Lung (tissue), 12 donors: ENCODE results near the gene ATP2B2. TPM values are rescaled to one million over a fixed set of nuclear protein-coding genes. Genes with fewer than 3 reads are reported as not detected.
"Not testable (repeated sequence)": the region's sequence is repeated elsewhere in the genome, so short reads cannot be mapped to it uniquely, and the experiment has no call there.

Experiments used
- ATAC-seq: fragments of 200-7000 bp; cut with Tn5 transposase; one replicate; pipeline ENCODE4 v1.9.1; 2020; ENCODE audit warnings: moderate number of reproducible peaks; ENCODE audit not compliant: insufficient read depth, low FRiP score
- DNase-seq, 3 donors: peaks; one replicate each; pipeline ENCODE4 v3.0.0-alpha.2; 2013 to 2017
- H3K27ac ChIP-seq, 2 donors: one replicate each; pipeline ENCODE4 v1.5.1; 2013; ENCODE audit warnings: mild to moderate bottlenecking in 2 of 2, moderate library complexity in 2 of 2, control low read depth in 1 of 2, inconsistent platforms in 1 of 2, low read depth in 1 of 2, low read length in 1 of 2
- H3K27me3 ChIP-seq, 3 donors: one replicate each; pipeline ENCODE4 v1.5.1; 2013; ENCODE audit warnings: low read length in 2 of 3; ENCODE audit not compliant: control insufficient read depth in 3 of 3, insufficient read depth in 3 of 3
- H3K36me3 ChIP-seq, 4 donors: one replicate each; pipeline ENCODE4 v1.5.1; 2013; ENCODE audit warnings: low read length in 4 of 4, mild to moderate bottlenecking in 1 of 4, moderate library complexity in 1 of 4; ENCODE audit not compliant: control insufficient read depth in 4 of 4, insufficient read depth in 4 of 4
- H3K4me1 ChIP-seq, 5 donors: one replicate each; pipeline ENCODE4 v1.5.1; 2013; ENCODE audit warnings: low read length in 5 of 5, mild to moderate bottlenecking in 2 of 5, moderate library complexity in 1 of 5; ENCODE audit not compliant: control insufficient read depth in 5 of 5, insufficient read depth in 5 of 5
- H3K4me3 ChIP-seq: one replicate; pipeline ENCODE4 v1.5.1; 2013; ENCODE audit warnings: mild to moderate bottlenecking, control low read depth, moderate library complexity
- H3K9ac ChIP-seq, 2 donors: one replicate each; pipeline ENCODE4 v1.5.1; 2013; ENCODE audit warnings: low read length in 2 of 2, control low read depth in 1 of 2; ENCODE audit not compliant: insufficient read depth in 1 of 2
- H3K9me3 ChIP-seq, 4 donors: one replicate each; pipeline ENCODE4 v1.5.1; 2013; ENCODE audit warnings: low read length in 3 of 4, mild to moderate bottlenecking in 1 of 4, moderate library complexity in 1 of 4; ENCODE audit not compliant: control insufficient read depth in 4 of 4, insufficient read depth in 3 of 4
- WGBS, 2 donors: extraction: QIAGEN DNeasy Blood & Tissue Kit; methylation state at CpG; one replicate each; pipeline ENCODE4 v1.1.7; 2013; 5-methylcytosine and 5-hydroxymethylcytosine counted together
- polyA plus RNA-seq, 2 donors: library from polyadenylated mRNA; stranded (reverse); fragments of 200-250 nt; gene quantifications; one replicate each; pipeline ENCODE4 v1.2.1, GENCODE V29; 2013
- total RNA-seq, 2 donors: library from RNA; depleted of rRNA in 1 of 2; stranded (reverse); fragments of >200 nt in 1 of 2; gene quantifications; one replicate each; pipeline ENCODE4 v1.2.1, GENCODE V29; 2014 to 2021
- TF ChIP-seq, protein P1 (sequence below): IDR thresholded peaks from 2 replicates; pipeline ENCODE4 v1.5.1; 2012; ENCODE audit warnings: mild to moderate bottlenecking; ENCODE audit errors: control extremely low read depth, extremely low read depth
- donor health status: control.
- donor health status: control.
- donor health status: Bipolar disorder and iron deficiency.
- donor health status: healthy.
- donor health status: DM: yes; HTN: yes; CAD: no.

Gene ATP2B2
- total and polyA plus RNA-seq, 4 donors = 0.06 TPM; not detected in 3

DNA sequence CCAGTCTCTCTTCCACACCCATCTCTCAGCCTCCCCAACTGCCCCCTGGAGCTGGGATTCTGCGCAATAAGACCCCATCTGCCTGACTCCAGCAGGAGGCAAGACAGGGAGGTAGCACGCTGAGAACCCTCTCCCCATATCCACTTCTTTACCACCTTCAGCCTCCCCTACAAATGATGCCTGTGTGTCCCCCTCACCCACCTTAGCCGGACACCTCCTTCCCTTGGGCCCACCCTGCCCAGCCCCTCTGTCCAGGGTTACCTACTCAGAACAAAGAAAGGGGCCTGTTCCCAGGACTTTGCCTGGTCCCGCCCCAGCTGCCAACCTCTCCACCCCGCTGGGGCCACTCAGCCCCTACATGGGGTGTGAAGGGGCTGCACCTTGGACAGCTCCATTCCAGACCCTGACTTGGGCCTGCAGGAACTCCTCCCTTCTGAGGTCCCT lies 40.8 kb upstream of the ATP2B2 start:
- Histone ChIP-seq H3K27ac (no peak overlapping the region), H3K9me3 (peaks cover 0 to 3% (median 0%) of the 10 kb centered on the region in 4 donors), H3K4me3 (no peak overlapping the region), H3K9ac (no peak overlapping the region), H3K36me3 (no peaks in the 10 kb centered on the region), H3K4me1 (no peaks in the 10 kb centered on the region), H3K27me3 (no peaks in the 10 kb centered on the region)
- TF ChIP-seq, protein P1, sequence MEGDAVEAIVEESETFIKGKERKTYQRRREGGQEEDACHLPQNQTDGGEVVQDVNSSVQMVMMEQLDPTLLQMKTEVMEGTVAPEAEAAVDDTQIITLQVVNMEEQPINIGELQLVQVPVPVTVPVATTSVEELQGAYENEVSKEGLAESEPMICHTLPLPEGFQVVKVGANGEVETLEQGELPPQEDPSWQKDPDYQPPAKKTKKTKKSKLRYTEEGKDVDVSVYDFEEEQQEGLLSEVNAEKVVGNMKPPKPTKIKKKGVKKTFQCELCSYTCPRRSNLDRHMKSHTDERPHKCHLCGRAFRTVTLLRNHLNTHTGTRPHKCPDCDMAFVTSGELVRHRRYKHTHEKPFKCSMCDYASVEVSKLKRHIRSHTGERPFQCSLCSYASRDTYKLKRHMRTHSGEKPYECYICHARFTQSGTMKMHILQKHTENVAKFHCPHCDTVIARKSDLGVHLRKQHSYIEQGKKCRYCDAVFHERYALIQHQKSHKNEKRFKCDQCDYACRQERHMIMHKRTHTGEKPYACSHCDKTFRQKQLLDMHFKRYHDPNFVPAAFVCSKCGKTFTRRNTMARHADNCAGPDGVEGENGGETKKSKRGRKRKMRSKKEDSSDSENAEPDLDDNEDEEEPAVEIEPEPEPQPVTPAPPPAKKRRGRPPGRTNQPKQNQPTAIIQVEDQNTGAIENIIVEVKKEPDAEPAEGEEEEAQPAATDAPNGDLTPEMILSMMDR = no peak
- 67 to 79% methylated on average over 5 of the region's 5 CpGs for WGBS, 2 donors
- DNase-seq (no peak), ATAC-seq (no peak)

DNA sequence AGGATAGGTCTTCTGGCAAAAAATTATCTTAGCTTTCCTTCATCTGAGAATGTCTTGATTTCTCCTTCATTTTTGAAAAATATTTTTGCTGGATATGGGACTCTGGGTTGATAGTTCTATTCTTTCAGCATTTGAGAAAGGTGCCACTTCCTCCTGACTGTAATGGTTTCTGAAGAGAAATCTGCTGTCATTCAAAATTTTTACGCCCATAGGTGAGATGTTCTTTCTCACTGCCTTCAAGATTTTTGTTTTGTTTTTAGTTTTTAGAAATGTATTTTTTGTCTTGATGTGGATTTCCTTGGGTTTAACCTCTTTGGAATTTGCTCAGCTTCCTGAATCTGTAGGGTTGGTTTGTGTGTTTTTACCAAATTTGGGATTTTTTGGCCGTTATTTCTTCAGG lies 37.1 kb upstream of the ATP2B2 start:
- no peaks in the 10 kb centered on the region for H3K36me3 ChIP-seq
- DNase-seq (no peak), ATAC-seq (no peak)
- H3K27ac ChIP-seq = no peak overlapping the region
- 77 to 93% methylated on average over 2 of the region's 2 CpGs for WGBS, 2 donors
- peaks cover 0 to 3% (median 0%) of the 10 kb centered on the region in 4 donors for H3K9me3 ChIP-seq
- no peaks in the 10 kb centered on the region for H3K27me3 ChIP-seq
- H3K4me1 ChIP-seq = no peaks in the 10 kb centered on the region
- no peak overlapping the region for H3K9ac ChIP-seq
- no peak overlapping the region for H3K4me3 ChIP-seq
- TF ChIP-seq, protein P1 = no peak

DNA sequence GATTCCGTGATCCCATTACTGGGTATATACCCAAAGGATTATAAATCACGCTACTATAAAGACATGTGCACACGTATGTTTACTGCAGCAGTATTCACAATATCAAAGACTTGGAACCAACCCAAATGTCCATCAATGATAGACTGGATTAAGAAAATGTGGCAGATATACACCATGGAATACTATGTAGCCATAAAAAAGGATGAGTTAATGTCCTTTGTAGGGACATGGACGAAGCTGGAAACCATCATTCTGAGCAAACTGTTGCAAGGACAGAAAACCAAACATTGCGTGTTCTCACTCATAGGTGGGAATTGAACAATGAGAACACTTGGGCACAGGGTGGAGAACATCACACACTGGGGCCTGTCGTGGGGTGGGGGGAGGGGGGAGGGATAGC lies 35.0 kb upstream of the ATP2B2 start:
- not testable (repeated sequence) for H3K4me1 ChIP-seq, H3K4me3 ChIP-seq, H3K27ac ChIP-seq, ATAC-seq, H3K9ac ChIP-seq, DNase-seq, H3K36me3 ChIP-seq, H3K9me3 ChIP-seq, H3K27me3 ChIP-seq
- WGBS, 2 donors = 83 to 89% methylated on average over 6 of the region's 6 CpGs

DNA sequence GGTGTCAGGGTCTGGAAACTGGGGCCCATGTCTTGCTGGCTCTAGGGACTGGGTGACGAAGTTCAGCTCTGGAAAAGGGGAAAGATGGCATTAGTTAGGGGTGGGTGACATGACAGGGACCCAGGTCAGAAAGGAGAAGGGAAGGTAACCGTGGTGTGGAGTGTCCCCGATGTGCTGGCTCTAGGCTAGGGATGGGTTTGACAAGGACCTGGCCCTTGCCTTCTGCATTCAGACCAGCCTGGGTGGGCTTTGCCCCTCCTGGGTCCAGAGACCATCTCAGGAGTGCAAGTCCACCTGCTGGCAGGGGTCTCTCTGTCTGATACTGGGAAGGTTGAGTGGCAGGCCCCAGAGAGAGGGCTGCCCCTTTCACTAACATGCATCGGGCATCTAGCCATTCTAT lies 28.7 kb upstream of the ATP2B2 start:
- TF ChIP-seq, protein P1 = no peak
- Histone ChIP-seq H3K27me3 (peaks cover 0 to 4% (median 2%) of the 10 kb centered on the region in 3 donors), H3K4me1 (no peaks in the 10 kb centered on the region), H3K9me3 (no peaks in the 10 kb centered on the region), H3K4me3 (no peak overlapping the region), H3K9ac (no peak overlapping the region), H3K27ac (no peak overlapping the region), H3K36me3 (no peaks in the 10 kb centered on the region)
- DNase-seq = no peak
- WGBS, 2 donors = 84 to 85% methylated on average over 4 of the region's 4 CpGs
- ATAC-seq = no peak
